GM23338 (cell line): ENCODE measurements around the gene PDE7B.

Experiments
- CREB1 ChIP-seq: fragments of 250-450 bp; sonication (Bioruptor Pico); IDR thresholded peaks from 2 replicates; pipeline ENCODE4 v1.5.0; 2020; ENCODE audit warnings: low read depth, mild to moderate bottlenecking, moderate library complexity
- CTCF ChIP-seq, 2 experiments: fragments of 200-600 bp in 1 of 2; sonication (generic) in 1 of 2; conservative IDR thresholded peaks; 2 replicates each; pipeline versions ENCODE4 v1.5.1 to v1.6.1; 2016 to 2017; ENCODE audit warnings: antibody characterized with exemption in 2 of 2, low read depth in 2 of 2, mild to moderate bottlenecking in 2 of 2, moderate library complexity in 1 of 2
- EZH2 ChIP-seq: fragments of 200-600 bp; sonication (generic); IDR thresholded peaks from one replicate; pipeline ENCODE4 v1.8.0; 2017; ENCODE audit warnings: antibody characterized with exemption, mild to moderate bottlenecking, low read depth; ENCODE audit not compliant: unreplicated experiment
- EZH2phosphoT487 ChIP-seq: fragments of 200-600 bp; sonication (generic); IDR thresholded peaks from one replicate; pipeline ENCODE4 v1.8.1; 2018; ENCODE audit warnings: antibody characterized with exemption; ENCODE audit not compliant: unreplicated experiment
- JUNB ChIP-seq: IDR thresholded peaks from one replicate; pipeline ENCODE4 v1.6.1; 2016; ENCODE audit warnings: antibody characterized with exemption; ENCODE audit not compliant: unreplicated experiment
- NANOG ChIP-seq: IDR thresholded peaks from 2 replicates; pipeline ENCODE4 v1.6.1; 2016; ENCODE audit warnings: antibody characterized with exemption, borderline replicate concordance
- POLR2AphosphoS5 ChIP-seq: IDR thresholded peaks from 2 replicates; pipeline ENCODE4 v1.6.1; 2016; ENCODE audit warnings: antibody characterized with exemption, low read depth
- ZNF114 ChIP-seq: fragments of 250-450 bp; sonication (Bioruptor Pico); IDR thresholded peaks from 2 replicates; pipeline ENCODE4 v1.5.0; 2020; ENCODE audit warnings: mild to moderate bottlenecking, moderate library complexity
- ZNF331 ChIP-seq: fragments of 250-450 bp; sonication (Bioruptor Pico); IDR thresholded peaks from 2 replicates; pipeline ENCODE4 v1.5.0; 2020; ENCODE audit warnings: low read depth, mild to moderate bottlenecking, moderate library complexity
- TF ChIP-seq, protein P1 (sequence below): IDR thresholded peaks from one replicate; pipeline ENCODE4 v1.6.1; 2018; ENCODE audit warnings: antibody characterized with exemption; ENCODE audit not compliant: unreplicated experiment
- TF ChIP-seq, protein P2 (sequence below): IDR thresholded peaks from 2 replicates; pipeline ENCODE4 v1.6.1; 2016; ENCODE audit warnings: antibody characterized with exemption

- TF ChIP-seq ZNF114 (no peak), CTCF (conservative IDR thresholded peaks at IDR 0.05; ENCODE audit: low read depth in 2 of 2) (no peak), EZH2 (no peak), JUNB (no peak), EZH2phosphoT487 (no peak), NANOG (no peak), POLR2AphosphoS5 (no peak), ZNF331 (CRISPR knock-in tag) (no peak), CREB1 (CRISPR knock-in tag) (no peak)
- TF ChIP-seq, protein P1, sequence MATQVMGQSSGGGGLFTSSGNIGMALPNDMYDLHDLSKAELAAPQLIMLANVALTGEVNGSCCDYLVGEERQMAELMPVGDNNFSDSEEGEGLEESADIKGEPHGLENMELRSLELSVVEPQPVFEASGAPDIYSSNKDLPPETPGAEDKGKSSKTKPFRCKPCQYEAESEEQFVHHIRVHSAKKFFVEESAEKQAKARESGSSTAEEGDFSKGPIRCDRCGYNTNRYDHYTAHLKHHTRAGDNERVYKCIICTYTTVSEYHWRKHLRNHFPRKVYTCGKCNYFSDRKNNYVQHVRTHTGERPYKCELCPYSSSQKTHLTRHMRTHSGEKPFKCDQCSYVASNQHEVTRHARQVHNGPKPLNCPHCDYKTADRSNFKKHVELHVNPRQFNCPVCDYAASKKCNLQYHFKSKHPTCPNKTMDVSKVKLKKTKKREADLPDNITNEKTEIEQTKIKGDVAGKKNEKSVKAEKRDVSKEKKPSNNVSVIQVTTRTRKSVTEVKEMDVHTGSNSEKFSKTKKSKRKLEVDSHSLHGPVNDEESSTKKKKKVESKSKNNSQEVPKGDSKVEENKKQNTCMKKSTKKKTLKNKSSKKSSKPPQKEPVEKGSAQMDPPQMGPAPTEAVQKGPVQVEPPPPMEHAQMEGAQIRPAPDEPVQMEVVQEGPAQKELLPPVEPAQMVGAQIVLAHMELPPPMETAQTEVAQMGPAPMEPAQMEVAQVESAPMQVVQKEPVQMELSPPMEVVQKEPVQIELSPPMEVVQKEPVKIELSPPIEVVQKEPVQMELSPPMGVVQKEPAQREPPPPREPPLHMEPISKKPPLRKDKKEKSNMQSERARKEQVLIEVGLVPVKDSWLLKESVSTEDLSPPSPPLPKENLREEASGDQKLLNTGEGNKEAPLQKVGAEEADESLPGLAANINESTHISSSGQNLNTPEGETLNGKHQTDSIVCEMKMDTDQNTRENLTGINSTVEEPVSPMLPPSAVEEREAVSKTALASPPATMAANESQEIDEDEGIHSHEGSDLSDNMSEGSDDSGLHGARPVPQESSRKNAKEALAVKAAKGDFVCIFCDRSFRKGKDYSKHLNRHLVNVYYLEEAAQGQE, result no peak
- TF ChIP-seq, protein P2, sequence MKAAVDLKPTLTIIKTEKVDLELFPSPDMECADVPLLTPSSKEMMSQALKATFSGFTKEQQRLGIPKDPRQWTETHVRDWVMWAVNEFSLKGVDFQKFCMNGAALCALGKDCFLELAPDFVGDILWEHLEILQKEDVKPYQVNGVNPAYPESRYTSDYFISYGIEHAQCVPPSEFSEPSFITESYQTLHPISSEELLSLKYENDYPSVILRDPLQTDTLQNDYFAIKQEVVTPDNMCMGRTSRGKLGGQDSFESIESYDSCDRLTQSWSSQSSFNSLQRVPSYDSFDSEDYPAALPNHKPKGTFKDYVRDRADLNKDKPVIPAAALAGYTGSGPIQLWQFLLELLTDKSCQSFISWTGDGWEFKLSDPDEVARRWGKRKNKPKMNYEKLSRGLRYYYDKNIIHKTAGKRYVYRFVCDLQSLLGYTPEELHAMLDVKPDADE, result no peak
Observed at GRCh38 chr6:136147342-136147741, 295.8 kb downstream of the PDE7B start.
